GM10847 (cell line): ENCODE data around the gene NEBL.

Source experiments
- POLR2A ChIP-seq: IDR thresholded peaks from 2 replicates; pipeline ENCODE4 v1.6.1; 2011; ENCODE audit not compliant: insufficient read length; ENCODE audit errors: extremely low read depth

Gene NEBL

DNA sequence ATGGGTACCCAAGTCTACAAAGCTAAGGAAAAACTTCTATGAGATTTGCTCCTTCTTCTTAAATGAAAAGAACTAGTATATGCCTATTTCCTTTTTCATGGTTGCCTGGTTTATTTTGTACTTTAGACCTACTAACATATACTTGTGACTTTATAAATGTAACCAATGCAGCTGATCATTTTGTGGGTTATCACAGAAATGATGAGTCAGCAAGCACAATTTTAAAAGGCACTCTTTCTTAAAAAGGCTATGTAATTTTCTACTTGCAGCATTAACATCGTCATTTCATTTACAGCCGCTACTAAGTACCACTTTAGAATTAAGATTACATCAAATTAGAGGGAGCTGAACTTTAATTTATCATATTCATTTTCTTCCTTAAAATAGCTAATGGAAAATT is 13.6 kb downstream of the NEBL start:
- no peak for TF ChIP-seq POLR2A

DNA sequence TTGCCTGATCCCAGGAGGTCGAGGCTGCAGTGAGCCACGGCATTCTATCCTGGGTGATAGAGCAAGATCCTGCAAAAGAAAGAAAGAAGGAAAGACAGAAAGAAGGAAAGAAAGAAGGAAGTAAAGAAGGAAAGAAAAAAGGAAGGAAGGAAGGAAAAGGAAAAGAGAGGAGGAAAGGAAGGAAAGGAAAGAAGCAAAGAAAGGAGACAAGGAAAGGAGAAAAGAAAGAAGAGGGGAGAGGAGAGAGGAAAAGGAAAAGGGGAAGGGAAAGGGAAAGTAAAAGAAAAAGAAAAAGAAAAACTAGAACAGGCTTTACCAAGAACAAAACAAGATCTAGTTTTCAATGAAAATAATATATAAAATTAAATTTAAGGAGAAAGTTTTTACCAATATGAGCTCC is 15.0 kb downstream of the NEBL start:
- no peak for TF ChIP-seq POLR2A

- TF ChIP-seq POLR2A, result no peak
Measured at GRCh38 chr10:20879136-20879535, 18.0 kb downstream of the NEBL start.

DNA sequence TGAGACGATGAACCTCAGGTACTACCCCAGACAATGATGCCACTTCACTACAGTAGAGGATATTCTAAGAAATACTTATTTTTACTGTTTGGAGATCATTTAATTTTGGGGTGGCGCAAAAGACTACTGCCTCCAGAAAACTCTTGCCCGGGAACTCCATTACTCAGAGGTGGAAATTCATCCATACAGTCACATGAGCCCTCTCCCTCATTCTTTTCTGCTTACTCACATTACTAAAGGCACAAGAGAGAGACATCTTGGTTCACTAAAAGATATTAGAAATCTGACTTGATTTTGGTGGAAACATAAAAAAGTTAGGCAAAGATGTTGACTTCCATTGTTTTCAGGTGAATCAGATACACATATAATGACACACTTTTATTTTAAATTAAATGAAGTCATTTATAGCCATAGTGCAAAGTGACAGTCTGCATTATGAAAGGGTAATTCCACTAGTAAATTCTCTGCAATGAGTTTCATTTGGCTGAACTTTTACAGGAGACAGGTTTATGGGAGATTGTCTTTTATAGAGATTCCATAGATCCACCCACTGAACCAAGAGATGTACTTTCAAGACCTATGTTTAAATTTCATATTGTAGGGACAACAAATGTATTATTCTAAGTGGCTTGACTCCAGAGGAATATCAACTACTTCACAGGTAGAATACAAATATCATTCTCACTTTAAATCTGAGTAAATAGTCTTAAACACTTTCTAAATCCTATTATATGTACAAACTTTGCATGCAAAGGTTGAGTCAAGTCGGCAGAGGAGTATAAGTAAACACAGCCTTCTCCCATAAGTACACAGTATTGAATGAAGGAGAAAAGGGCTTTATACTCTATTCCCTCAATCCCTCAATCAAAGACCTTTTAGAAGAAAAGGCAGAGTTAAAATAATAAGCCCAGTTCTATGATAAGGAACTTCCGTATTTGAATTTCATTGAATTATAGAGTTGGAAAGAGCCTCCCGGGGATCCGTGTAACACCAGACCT is 18.8 kb downstream of the NEBL start:
- no peak for TF ChIP-seq POLR2A

DNA sequence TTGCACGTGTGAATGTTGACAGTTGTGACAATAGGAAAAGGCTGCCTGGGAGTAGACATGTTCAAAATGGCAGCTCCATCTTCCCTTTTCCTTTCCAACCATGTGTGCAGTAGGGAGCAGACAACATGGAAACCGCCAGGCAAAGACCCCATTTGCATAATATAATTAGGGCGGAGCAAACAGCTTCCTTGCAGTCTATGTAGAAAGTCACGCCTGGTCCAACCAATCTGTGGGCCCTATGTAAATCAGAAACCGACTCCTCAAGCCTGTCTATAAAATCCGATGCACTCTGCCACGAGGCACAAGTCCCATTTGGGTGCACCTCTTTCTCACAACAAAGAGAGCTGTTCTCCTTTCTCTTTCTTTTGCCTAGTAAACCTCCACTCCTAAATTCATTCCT is 19.6 kb downstream of the NEBL start:
- no peak for TF ChIP-seq POLR2A

DNA sequence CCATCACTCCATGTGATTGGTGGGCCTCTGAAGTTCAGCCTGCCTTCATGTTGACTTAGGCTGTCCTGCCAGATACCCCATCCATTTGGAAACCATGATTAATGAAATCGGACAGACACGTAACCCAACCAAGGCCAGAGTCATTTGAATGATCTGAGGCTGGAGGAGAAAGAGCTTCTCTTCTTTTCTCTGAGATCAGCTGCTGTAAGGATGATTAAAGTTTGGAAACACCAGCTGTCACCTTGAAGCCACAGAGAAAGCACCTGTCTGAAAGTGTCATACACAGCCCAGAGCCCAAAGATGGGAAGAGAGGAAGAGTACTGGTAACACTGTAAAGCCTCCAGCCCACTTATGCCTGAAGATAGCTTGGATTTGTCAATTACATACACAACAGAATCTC is 22.9 kb downstream of the NEBL start:
- TF ChIP-seq POLR2A, result no peak

GRCh38 chr10:20871970-20872369 is 25.1 kb downstream of the NEBL start:
- no peak for TF ChIP-seq POLR2A

- TF ChIP-seq POLR2A, result no peak
Measured at GRCh38 chr10:20870834-20871233, 26.3 kb downstream of the NEBL start.

- no peak for TF ChIP-seq POLR2A
Measured at GRCh38 chr10:20863008-20863407, 34.1 kb downstream of the NEBL start.

- no peak for TF ChIP-seq POLR2A
Measured at GRCh38 chr10:20858292-20859124, 38.6 kb downstream of the NEBL start.

- no peak for TF ChIP-seq POLR2A
Measured at GRCh38 chr10:20856484-20856883, 40.6 kb downstream of the NEBL start.

GRCh38 chr10:20855398-20856038 is 41.6 kb downstream of the NEBL start:
- TF ChIP-seq POLR2A, result no peak

GRCh38 chr10:20853276-20853675 is 43.8 kb downstream of the NEBL start:
- TF ChIP-seq POLR2A, result no peak

DNA sequence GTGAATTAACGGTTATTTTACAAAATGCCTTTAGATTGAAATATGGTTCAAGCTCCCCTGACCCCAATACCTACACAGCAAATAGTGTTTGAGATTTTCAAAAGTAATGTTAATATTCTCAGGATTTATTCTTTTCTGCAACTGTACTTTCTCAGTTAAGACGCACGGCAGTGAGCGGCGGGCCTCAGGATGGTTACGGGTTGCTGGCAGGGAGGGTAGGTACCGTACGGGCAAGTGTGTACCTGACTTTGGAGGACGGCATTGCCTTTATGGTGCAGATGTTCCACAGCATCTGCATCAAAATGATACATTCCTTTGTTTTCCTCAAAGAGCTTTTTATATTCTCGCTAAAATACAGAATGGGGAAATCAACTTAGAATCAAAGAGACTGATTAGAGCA is 44.8 kb downstream of the NEBL start:
- no peak for TF ChIP-seq POLR2A

DNA sequence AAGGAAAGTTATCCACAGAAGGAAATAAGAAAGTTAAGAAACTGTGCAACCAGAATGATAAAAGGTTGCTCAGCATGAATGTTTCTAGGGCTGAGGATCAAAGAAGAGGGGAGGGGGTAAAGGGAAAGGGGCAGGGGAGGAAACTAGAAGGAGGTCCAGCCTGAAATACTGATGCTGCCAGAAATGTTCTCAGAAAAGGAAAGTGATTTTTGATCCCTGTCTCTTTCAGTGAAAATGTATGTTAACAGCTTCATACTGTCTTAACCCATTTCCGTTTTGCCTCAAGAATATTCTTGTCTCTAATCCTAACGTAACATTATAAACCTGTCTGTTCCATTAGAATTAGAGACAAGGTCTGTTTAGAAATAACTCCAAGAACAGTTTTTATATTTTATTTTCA is 49.6 kb downstream of the NEBL start:
- no peak for TF ChIP-seq POLR2A
